GM12801 (cell line): Measurements from ENCODE around the gene STPG3.

ENCODE experiments used
- CTCF ChIP-seq: IDR thresholded peaks from one replicate; pipeline ENCODE4 v1.5.1; 2011; ENCODE audit warnings: control low read depth; ENCODE audit not compliant: insufficient read length; ENCODE audit errors: extremely low read depth

STPG3 gene

GRCh38 chr9:137232510-137232909 is 18.6 kb upstream of the STPG3 start:
- no peak for TF ChIP-seq CTCF

GRCh38 chr9:137233143-137233980 is 17.7 kb upstream of the STPG3 start:
- TF ChIP-seq CTCF, result no peak

- no peak for TF ChIP-seq CTCF
These were observed 16.9 kb upstream of the STPG3 start for GRCh38 chr9:137234055-137234697.

- no peak for TF ChIP-seq CTCF
These were observed 16.2 kb upstream of the STPG3 start for GRCh38 chr9:137234758-137235423.

GRCh38 chr9:137235424-137236237 is 15.5 kb upstream of the STPG3 start:
- no peak for TF ChIP-seq CTCF

GRCh38 chr9:137236238-137236935 is 14.7 kb upstream of the STPG3 start:
- TF ChIP-seq CTCF, result no peak
